Measurements from ENCODE around the gene SPTSSA.
"Not testable (repeated sequence)": the region's sequence is repeated elsewhere in the genome, so short reads cannot be mapped to it uniquely, and the experiment has no call there.

SPTSSA gene

GRCh38 chr14:34426313-34427295, 35.4 kb downstream of the SPTSSA start:
- no peak for FAIRE-seq

GRCh38 chr14:34425095-34425851, 36.8 kb downstream of the SPTSSA start:
- FAIRE-seq: no peak

GRCh38 chr14:34424488-34424887, 37.6 kb downstream of the SPTSSA start:
- no peak for FAIRE-seq

- FAIRE-seq: no peak
These were observed 38.6 kb downstream of the SPTSSA start for GRCh38 chr14:34423445-34423844.

- no peak for FAIRE-seq
These were observed 41.4 kb downstream of the SPTSSA start for GRCh38 chr14:34420547-34421150.

- no peak for FAIRE-seq
These were observed 52.3 kb downstream of the SPTSSA start for GRCh38 chr14:34409721-34410120.

GRCh38 chr14:34407951-34408350, 54.1 kb downstream of the SPTSSA start:
- FAIRE-seq: no peak

- no peak for FAIRE-seq
These were observed 57.6 kb downstream of the SPTSSA start for GRCh38 chr14:34404416-34404815.

- FAIRE-seq: no peak
These were observed 58.4 kb downstream of the SPTSSA start for GRCh38 chr14:34403646-34404045.

- FAIRE-seq: no peak
These were observed 64.0 kb downstream of the SPTSSA start for GRCh38 chr14:34398024-34398423.

- FAIRE-seq: no peak
These were observed 74.0 kb downstream of the SPTSSA start for GRCh38 chr14:34387974-34388516.

- FAIRE-seq: no peak
These were observed 75.1 kb downstream of the SPTSSA start for GRCh38 chr14:34386865-34387485.

GRCh38 chr14:34385881-34386280, 76.2 kb downstream of the SPTSSA start:
- FAIRE-seq: not testable (repeated sequence)

GRCh38 chr14:34383839-34384238, 78.2 kb downstream of the SPTSSA start:
- no peak for FAIRE-seq
